HAP-1 (cell line): ENCODE results near the gene CCN5.

Experiments used
- DNase-seq, 2 experiments: peaks; one replicate each; pipeline ENCODE4 v3.0.0-alpha.2; 2016 to 2020; ENCODE audit warnings: low spot score in 2 of 2
- H3K27me3 ChIP-seq: fragments of 250-450 bp; sonication (Bioruptor Pico); 2 replicates; pipeline ENCODE4 v1.5.1; 2020; ENCODE audit warnings: low read depth, mild to moderate bottlenecking, moderate library complexity
- H3K36me3 ChIP-seq: fragments of 250-450 bp; sonication (Bioruptor Pico); replicated peaks from 2 replicates; pipeline ENCODE4 v1.5.1; 2020; ENCODE audit warnings: mild to moderate bottlenecking
- H3K4me1 ChIP-seq: fragments of 250-450 bp; sonication (Bioruptor Pico); 2 replicates; pipeline ENCODE4 v1.5.1; 2020; ENCODE audit warnings: mild to moderate bottlenecking
- H3K4me3 ChIP-seq: fragments of 250-450 bp; sonication (Bioruptor Pico); 2 replicates; pipeline ENCODE4 v1.5.1; 2020; ENCODE audit warnings: mild to moderate bottlenecking, moderate library complexity
- H3K9me3 ChIP-seq: fragments of 250-450 bp; sonication (Bioruptor Pico); 2 replicates; pipeline ENCODE4 v1.5.1; 2020; ENCODE audit warnings: mild to moderate bottlenecking, moderate library complexity
- in situ Hi-C: fragments of 300-500 bp; cut with MboI; formaldehyde crosslinking; loops from 3 replicates; pipeline ENCODE4 v1.14.3; 2020; ENCODE audit warnings: low sequenced_read_pairs, inconsistent platforms, mixed read lengths

The CCN5 gene

DNA sequence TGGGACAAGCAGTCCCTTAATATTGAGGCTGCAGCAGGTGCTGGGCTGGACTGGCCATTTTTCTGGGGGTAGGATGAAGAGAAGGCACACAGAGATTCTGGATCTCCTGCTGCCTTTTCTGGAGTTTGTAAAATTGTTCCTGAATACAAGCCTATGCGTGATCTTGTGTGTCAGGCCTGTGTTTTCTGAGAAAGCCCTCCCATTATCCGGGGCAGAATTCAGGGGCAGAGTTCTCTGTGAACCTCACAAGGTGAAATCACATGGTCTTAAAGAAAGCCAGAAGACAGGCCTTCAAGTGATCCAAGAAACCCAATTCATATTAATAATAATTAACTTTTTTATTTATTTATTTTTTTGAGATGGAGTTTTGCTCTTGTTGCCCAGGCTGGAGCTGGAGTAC is 12.5 kb downstream of the CCN5 start:
- in situ Hi-C loops = no loop called here
- DNase-seq = no peak
- Histone ChIP-seq H3K9me3 (no peaks in the 10 kb centered on the region), H3K4me1 (peaks cover 5% of the 10 kb centered on the region), H3K36me3 (no peaks in the 10 kb centered on the region), H3K4me3 (no peak overlapping the region), H3K27me3 (no peaks in the 10 kb centered on the region)

DNA sequence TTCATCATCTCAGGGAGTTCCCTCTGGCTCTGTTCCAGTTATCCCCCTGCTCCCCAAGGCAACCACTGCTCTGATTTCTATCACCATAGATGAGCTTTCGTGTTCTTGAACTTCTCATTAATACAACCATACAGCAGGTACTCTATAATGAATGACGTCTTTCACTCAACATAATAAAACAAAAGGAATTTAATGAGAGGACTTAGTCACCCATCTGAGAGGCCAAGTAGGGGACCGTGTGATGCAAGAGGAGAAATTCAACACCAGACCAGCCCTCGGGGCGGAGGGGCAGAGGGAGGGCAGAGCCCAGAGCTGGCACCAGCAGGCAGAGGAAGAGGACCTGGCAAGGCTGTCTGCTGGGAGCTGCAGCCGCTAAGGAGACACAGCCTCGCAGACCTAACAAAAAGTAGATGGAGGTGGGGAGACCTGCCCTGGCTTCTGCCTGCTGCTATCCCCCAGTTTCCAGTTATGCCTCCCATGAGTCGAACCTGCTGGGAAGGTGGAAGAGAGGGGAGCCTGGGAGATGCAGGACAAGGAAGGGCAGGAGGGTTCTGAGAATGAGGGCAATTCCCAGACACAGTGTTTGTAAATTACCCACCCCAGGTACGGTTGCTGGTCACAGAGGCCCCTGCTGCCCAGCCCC is 13.8 kb downstream of the CCN5 start:
- DNase-seq = peak in 1 of 2 experiments; percentile 37
- H3K36me3 ChIP-seq = no peaks in the 10 kb centered on the region
- in situ Hi-C loops = no loop called here
- no peak overlapping the region for H3K4me3 ChIP-seq
- no peaks in the 10 kb centered on the region for H3K27me3 ChIP-seq
- H3K4me1 ChIP-seq = peaks cover 5% of the 10 kb centered on the region
- no peaks in the 10 kb centered on the region for H3K9me3 ChIP-seq

DNA sequence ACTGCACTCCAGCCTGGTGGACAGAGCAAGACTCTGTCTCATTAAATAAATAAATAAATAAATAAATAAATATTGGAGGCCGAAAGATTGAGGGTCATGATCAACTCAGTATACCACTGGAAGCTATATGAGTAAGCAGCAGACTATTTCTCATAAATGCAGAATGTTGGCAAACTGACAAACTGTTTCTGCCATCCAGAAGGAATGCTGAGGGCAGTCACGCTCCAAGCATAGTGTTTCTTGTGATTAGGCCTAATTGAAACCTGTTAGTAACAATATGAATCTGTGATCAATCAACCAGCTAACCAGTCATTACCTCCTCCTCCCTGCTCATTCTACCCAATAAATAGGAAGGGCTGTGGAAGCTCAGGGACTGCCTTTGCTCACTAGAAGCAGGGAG is 15.3 kb downstream of the CCN5 start:
- H3K9me3 ChIP-seq = no peaks in the 10 kb centered on the region
- no peaks in the 10 kb centered on the region for H3K36me3 ChIP-seq
- in situ Hi-C loops = loop anchor here (5.0 kb wide), 1 partner anchor 43 kb away; no protein-coding TSS in a partner anchor
- no peaks in the 10 kb centered on the region for H3K27me3 ChIP-seq
- no peak overlapping the region for H3K4me3 ChIP-seq
- H3K4me1 ChIP-seq = peaks cover 5% of the 10 kb centered on the region
- no peak for DNase-seq

DNA sequence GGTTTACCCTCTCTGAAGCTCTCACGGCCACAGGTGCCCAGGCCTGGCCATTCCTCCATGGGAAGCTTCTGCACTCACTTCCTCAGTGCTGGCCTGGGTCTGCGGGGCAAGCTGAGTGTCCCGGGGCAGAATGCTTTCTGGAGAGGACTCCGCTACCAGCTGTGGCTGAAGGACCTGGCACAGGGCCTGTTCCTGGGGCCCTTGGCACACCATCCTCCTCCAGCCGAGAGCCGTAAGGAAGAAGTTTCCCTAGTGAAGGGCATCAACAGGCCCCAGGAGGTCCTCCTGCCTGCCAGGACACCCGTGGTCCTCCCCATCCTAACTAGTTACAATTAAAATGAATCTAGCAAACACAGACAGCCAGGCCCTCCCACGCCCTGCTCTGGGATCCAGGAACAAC is 16.5 kb downstream of the CCN5 start:
- in situ Hi-C loops = loop anchor here (5.0 kb wide), 1 partner anchor 44 kb away; no protein-coding TSS in a partner anchor
- Histone ChIP-seq H3K4me3 (no peak overlapping the region), H3K4me1 (peaks cover 8% of the 10 kb centered on the region), H3K9me3 (no peaks in the 10 kb centered on the region), H3K36me3 (no peaks in the 10 kb centered on the region), H3K27me3 (no peaks in the 10 kb centered on the region)
- no peak for DNase-seq

DNA sequence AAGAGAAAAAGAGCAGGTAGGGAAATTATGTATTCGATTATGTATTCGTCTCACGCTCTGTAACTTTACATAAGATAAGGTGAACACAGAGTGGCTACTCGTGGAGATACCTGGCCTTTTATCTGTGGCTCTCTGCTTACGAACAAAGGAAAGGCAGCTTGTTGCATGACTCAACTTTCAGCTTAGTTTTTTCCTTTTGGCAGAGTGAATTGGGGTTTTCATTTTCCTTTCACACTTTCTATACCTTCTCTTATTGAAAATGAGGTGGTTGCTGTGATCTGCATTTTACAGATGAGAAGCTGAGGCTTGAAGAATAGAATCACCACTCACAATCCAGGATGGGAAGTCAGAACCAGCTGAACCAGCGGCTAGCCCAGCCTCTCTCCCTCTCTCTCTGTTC is 17.2 kb downstream of the CCN5 start:
- Histone ChIP-seq H3K4me1 (peaks cover 8% of the 10 kb centered on the region), H3K27me3 (no peaks in the 10 kb centered on the region), H3K36me3 (no peaks in the 10 kb centered on the region), H3K4me3 (no peak overlapping the region), H3K9me3 (no peaks in the 10 kb centered on the region)
- DNase-seq = no peak
- in situ Hi-C loops = loop anchor here (5.0 kb wide), 1 partner anchor 45 kb away; no protein-coding TSS in a partner anchor

DNA sequence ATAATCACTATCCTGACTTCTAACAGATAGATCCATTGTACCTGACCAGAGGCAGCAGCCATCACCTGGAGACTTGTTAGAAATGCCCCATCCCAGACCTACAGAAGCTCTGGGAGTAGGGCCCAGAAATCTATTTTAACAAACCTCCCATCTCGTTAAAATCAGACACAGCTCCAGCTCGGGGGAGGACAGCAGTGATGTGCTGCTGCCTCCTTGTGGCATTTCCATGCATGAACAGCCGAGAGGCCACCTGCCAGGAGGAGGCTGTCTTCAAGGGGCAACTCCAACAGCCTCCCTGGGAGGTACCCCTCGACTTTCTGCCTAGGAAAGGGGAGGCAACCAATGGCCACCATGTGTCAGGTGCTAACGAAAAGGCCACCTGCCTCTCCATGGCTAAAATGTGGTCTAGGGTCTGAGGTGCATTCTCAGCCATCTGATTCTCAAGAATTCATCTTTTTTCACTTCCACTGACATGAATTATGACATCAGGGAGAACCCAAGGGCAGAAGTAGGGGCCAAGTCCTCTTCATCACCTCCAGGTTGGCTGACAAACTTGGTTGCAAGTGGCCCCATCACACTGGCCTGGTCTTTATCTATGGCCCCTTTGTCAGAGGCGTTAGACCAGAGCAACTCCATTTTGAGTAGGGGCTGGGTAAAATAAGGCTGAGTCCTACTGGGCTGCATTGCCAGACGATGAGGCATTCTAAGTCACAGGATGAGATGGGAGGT is 18.3 kb downstream of the CCN5 start:
- H3K36me3 ChIP-seq = no peaks in the 10 kb centered on the region
- DNase-seq = peak; percentile 38 to 77
- H3K27me3 ChIP-seq = no peaks in the 10 kb centered on the region
- in situ Hi-C loops = loop anchor here (5.0 kb wide), 1 partner anchor 46 kb away; no protein-coding TSS in a partner anchor
- H3K4me3 ChIP-seq = no peak overlapping the region
- H3K4me1 ChIP-seq = peaks cover 6% of the 10 kb centered on the region
- no peaks in the 10 kb centered on the region for H3K9me3 ChIP-seq

DNA sequence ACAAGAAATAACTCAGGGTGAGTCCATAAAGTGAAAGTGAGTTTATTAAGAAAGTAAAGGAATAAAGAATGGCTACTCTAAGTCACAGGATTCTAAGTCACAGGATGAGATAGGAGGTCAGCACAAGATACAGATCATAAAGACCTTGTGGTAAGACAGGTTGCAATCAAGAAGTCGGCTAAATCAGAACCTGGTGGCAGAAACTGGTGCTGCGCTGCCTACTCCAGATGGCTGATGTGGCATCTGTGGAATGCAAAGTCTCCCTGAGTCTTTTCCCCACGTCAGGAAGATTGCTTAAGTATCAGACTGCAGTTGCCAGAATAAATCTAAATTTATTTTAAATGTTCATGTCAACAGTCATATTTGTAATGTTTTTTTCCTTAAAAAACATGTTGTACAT is 19.8 kb downstream of the CCN5 start:
- Histone ChIP-seq H3K4me1 (peaks cover 4% of the 10 kb centered on the region; the same call in 1 of the 2 replicates), H3K4me3 (no peak overlapping the region), H3K27me3 (no peaks in the 10 kb centered on the region), H3K36me3 (no peaks in the 10 kb centered on the region), H3K9me3 (no peaks in the 10 kb centered on the region)
- DNase-seq = no peak
- in situ Hi-C loops = loop anchor here (5.0 kb wide), 1 partner anchor 48 kb away; no protein-coding TSS in a partner anchor

DNA sequence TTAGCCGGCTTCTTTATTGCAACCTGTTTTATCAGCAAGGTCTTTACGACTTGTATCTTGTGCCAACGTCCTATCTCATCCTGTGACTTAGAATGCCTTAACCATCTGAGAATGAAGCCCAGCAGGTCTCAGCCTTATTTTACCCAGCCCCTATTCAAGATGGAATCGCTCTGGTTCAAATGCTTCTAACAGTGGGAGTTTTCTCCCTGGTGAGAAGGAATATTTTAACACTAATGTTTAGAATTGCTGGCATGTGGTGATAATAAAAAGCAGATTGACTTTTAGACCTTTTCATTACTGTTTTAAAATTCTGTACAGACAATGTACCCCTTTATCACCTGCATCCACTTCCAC is 20.6 kb downstream of the CCN5 start:
- DNase-seq = no peak
- no peaks in the 10 kb centered on the region for H3K27me3 ChIP-seq
- in situ Hi-C loops = no loop called here
- no peaks in the 10 kb centered on the region for H3K36me3 ChIP-seq
- H3K9me3 ChIP-seq = no peaks in the 10 kb centered on the region
- H3K4me1 ChIP-seq = peaks cover 4% of the 10 kb centered on the region; the same call in 1 of the 2 replicates
- H3K4me3 ChIP-seq = no peak overlapping the region

DNA sequence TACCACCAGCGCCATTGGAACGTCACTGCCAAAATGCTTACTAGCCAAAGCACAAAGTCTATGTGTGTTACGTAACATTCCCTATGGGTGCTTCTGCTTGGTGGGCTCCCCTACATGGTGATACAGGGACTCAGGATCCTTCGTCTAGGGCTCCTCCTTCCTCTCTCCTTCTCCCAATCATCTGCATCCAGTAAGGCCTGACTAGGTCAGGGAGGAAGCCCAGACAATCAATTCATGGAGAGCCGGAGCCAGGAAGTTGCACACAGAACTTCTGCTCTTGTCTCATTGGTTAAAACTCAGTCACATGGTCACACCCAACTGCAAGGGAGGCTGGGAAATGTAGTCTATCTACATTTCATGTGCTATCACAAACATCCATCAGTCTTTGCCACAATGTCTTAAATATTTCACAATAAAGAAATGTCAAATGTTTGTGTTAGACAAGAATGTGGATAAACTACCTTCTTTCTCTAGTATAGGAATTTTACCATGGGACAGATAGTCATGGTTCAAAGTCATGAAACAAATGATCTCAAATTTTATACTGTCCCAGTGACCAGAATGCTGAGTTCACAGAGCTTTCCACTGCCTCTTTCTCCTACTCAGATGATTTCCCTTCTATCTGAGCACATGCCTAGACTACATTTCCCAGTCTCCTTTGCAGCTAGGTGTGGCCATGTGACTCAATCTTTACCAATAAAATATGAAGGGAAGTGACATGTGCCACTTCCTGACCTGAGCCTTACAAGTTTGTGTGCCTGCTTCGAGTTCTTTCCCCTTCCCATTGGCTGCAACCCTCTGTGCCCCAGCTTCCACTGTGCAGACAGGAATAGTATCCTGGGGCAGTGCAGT is 21.2 kb downstream of the CCN5 start:
- H3K4me3 ChIP-seq = no peak overlapping the region
- no peaks in the 10 kb centered on the region for H3K9me3 ChIP-seq
- H3K36me3 ChIP-seq = no peaks in the 10 kb centered on the region
- in situ Hi-C loops = no loop called here
- no peaks in the 10 kb centered on the region for H3K27me3 ChIP-seq
- peak; percentile 76 to 83 for DNase-seq
- H3K4me1 ChIP-seq = peaks cover 4% of the 10 kb centered on the region; the same call in 1 of the 2 replicates

DNA sequence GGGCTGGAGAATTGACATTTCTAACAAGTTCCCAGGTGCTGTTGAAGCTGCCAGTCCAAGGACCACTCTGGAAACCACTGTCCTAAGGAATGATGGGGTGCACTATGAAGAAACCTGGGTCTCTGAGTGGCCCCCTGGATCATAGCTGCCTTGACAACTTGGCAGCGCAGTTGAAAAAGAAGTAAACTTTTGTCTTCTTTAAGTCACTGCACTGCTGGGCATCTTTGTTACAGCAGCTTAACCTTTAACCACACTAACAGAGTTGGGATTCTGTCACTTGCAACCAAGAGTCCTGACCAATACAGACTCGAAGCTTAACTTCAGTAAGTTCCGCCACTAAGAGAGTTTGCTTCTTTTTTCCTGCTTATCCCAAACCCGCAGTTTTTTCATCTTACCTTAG is 21.9 kb downstream of the CCN5 start:
- in situ Hi-C loops = no loop called here
- Histone ChIP-seq H3K27me3 (no peaks in the 10 kb centered on the region), H3K4me3 (no peak overlapping the region), H3K4me1 (peaks cover 4% of the 10 kb centered on the region; the same call in 1 of the 2 replicates), H3K36me3 (no peaks in the 10 kb centered on the region), H3K9me3 (no peaks in the 10 kb centered on the region)
- no peak for DNase-seq

DNA sequence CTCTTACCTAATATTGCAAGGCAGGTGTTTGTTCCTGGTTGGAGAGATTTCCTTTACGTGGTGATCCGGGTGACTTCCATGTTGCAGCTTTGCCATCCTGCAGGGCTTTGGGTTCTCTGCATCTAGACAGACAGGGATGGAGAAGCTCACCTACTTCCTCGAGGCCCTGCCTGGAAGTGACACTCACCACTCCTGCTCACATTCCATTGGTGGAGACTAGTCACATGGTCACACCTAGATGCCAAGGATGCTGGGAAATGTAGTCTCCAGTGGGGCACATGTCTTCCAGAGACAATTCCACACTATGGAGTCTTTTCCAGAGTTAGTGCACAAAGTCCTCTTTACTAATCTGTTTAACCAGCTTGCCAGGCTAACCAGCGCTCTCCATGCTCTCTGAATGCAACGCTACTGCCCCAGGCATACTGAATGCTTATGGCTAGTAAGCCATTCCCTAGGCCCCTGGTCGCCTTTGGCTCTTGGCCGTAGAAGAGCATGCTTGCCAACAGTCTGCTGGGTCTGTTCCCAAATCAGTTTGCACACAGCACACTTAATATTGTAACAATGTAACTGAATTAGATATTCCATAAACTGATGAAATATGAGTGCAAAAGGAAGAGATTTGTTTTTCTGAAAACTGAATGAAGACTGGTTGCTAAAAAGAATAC is 23.8 kb downstream of the CCN5 start:
- in situ Hi-C loops = no loop called here
- Histone ChIP-seq H3K36me3 (no peaks in the 10 kb centered on the region), H3K4me3 (no peak overlapping the region), H3K27me3 (no peaks in the 10 kb centered on the region), H3K4me1 (peaks cover 4% of the 10 kb centered on the region; the same call in 1 of the 2 replicates), H3K9me3 (no peaks in the 10 kb centered on the region)
- peak; percentile 65 to 85 for DNase-seq

DNA sequence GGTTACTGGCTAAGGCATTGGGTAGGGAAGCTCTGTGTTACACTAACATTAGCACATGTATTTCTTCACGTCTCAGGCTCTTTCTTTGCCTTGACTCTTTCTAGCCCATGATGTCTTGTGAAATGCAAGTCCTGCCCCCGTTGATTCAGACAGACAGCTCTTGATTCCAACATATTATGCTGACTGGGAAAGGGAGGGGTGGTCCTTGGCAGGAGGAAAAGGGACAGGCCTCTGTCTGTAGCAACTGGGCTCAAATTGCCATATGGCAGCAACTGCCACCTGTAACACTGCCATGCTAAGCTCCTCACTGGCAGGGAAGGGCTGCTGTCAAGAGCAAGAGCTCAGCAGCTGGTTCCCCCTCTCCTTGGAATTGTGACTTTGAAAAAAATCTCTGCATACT is 24.8 kb downstream of the CCN5 start:
- in situ Hi-C loops = no loop called here
- no peak for DNase-seq

DNA sequence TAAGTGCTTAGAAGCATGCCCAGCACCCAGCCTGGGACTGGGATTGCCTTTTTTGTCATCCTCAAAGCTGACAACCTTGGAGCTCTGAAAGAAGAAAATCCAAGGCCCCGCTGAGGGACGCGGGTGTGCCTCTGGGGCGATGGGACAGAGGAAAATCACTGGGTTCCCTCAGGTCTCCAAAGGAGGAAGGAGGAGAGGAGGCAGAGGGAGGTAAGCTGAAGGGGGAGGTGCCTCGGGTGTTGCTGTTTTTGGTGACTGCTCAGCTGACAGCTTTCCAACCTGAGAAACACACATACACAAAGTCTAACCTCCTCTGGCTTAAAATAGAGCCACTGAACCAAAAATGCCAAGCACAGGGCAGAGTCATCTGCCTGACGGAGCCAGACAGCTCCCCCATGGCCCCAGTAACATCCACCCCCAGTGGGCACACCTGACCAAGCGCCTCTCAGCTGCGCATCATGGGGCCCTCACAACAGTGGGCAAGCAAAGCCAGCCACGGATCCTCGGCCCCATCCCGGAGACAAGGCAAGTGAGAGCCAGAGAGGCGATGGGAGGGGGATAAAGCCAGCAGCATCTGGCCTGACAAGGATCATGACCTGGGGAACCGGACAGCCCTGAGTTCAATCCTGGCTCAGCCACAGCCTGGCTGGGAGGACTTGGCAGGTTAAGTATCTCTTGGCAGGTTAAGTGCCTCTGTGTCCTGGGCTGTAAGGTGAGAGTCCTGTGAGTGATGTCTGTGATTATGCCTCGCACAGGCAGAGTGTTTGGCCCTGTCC is 27.3 kb downstream of the CCN5 start:
- DNase-seq = no peak
- Histone ChIP-seq H3K4me1 (peaks cover 12% of the 10 kb centered on the region), H3K36me3 (no peaks in the 10 kb centered on the region), H3K9me3 (no peaks in the 10 kb centered on the region), H3K4me3 (no peak overlapping the region), H3K27me3 (no peaks in the 10 kb centered on the region)
- in situ Hi-C loops = no loop called here

More for the DNA sequence above, 24.8 kb downstream of the CCN5 start:
- peaks cover 4% of the 10 kb centered on the region; the same call in 1 of the 2 replicates for H3K4me1 ChIP-seq
- no peaks in the 10 kb centered on the region for H3K9me3 ChIP-seq
- H3K36me3 ChIP-seq = no peaks in the 10 kb centered on the region
- no peaks in the 10 kb centered on the region for H3K27me3 ChIP-seq
- no peak overlapping the region for H3K4me3 ChIP-seq
